A549 (cell line): ENCODE results near the gene LMF1. TPM values are rescaled to one million over a fixed set of nuclear protein-coding genes. Genes with fewer than 3 reads are reported as not detected.

Experiments used
- ATAC-seq, 2 experiments: fragments of 200-7000 bp in 1 of 2; fragments of >200 bp in 1 of 2; cut with Nextera tagmentation in 1 of 2; cut with Tn5 transposase in 1 of 2; 3 replicates each; pipeline versions ENCODE4 v1.8.0 to v1.9.1; 2018 to 2020; ENCODE audit warnings: mild to moderate bottlenecking in 1 of 2, moderate library complexity in 1 of 2
- CTCF ChIA-PET: fragments of 300-600 bp; sonication (Branson Sonifier 250); formaldehyde crosslinking; extraction: SDS; loops from one replicate; lab custom pipeline; 2021; ENCODE audit warnings: antibody characterized with exemption, inconsistent platforms; lab: Yijun Ruan, JAX
- POLR2A ChIA-PET: fragments of 350-600 bp; formaldehyde crosslinking; extraction: SDS; loops from one replicate; lab custom pipeline; 2021; ENCODE audit warnings: antibody characterized with exemption, inconsistent platforms; lab: Yijun Ruan, JAX
- DNase-seq, 2 experiments: peaks; one replicate each; pipeline versions ENCODE4 v3.0.0 to v3.0.0-alpha.2; 2011 to 2016; ENCODE audit warnings: low read depth in 1 of 2, low spot score in 1 of 2
- FAIRE-seq: peaks from 2 replicates; lab custom pipeline; 2011; peaks lifted over from hg19 to GRCh38; lab: Jason Lieb, UNC
- H3K27ac ChIP-seq, 2 experiments: fragments of >200 bp; sonication (Bioruptor Twin); formaldehyde crosslinking; 3 replicates each; pipeline ENCODE4 v1.5.1; 2016 to 2017
- H3K4me1 ChIP-seq: fragments of >200 bp; sonication (Bioruptor Twin); formaldehyde crosslinking; 3 replicates; pipeline ENCODE4 v1.6.1; 2016
- H3K4me2 ChIP-seq: fragments of >200 bp; sonication (Bioruptor Twin); formaldehyde crosslinking; 3 replicates; pipeline ENCODE4 v1.6.1; 2016
- H3K4me3 ChIP-seq: fragments of >200 bp; sonication (Bioruptor Twin); formaldehyde crosslinking; 3 replicates; pipeline ENCODE4 v1.5.1; 2016
- H3K9me3 ChIP-seq: fragments of >200 bp; sonication (Bioruptor Twin); formaldehyde crosslinking; 3 replicates; pipeline ENCODE4 v1.6.1; 2016
- BHLHE40 ChIP-seq: IDR thresholded peaks from 2 replicates; pipeline ENCODE4 v1.6.1; 2012; ENCODE audit warnings: low read depth, low read length, inconsistent platforms
- CHD2 ChIP-seq: fragments of 150-350 bp; IDR thresholded peaks from 2 replicates; pipeline ENCODE4 v1.6.1; 2014; ENCODE audit warnings: low read length; ENCODE audit not compliant: partially characterized antibody
- EHMT2 ChIP-seq: fragments of 200-600 bp; sonication (generic); IDR thresholded peaks from 2 replicates; pipeline ENCODE4 v1.6.1; 2016; ENCODE audit warnings: antibody characterized with exemption, low read depth, mild to moderate bottlenecking, moderate library complexity
- EP300 ChIP-seq, 2 experiments: fragments of >200 bp; sonication (Bioruptor Twin); formaldehyde crosslinking; IDR thresholded peaks; 2 replicates in 1 of 2; 3 replicates in 1 of 2; pipeline ENCODE4 v1.6.1; 2016 to 2017
- ESRRA ChIP-seq: fragments of 150-350 bp; IDR thresholded peaks from 2 replicates; pipeline ENCODE4 v1.6.1; 2014; ENCODE audit warnings: mild to moderate bottlenecking, low read length, borderline replicate concordance
- FOSB ChIP-seq: fragments of 250-450 bp; sonication (Bioruptor Pico); IDR thresholded peaks from 2 replicates; pipeline ENCODE4 v1.5.0; 2020; ENCODE audit warnings: mild to moderate bottlenecking, moderate library complexity
- FOSL2 ChIP-seq, 2 experiments: fragments of 450-650 bp in 1 of 2; fragments of >200 bp in 1 of 2; sonication (Bioruptor Twin) in 1 of 2; formaldehyde crosslinking; IDR thresholded peaks; 2 replicates each; pipeline versions ENCODE4 v1.5.0 to v1.6.1; 2016 to 2020; ENCODE audit warnings: mild to moderate bottlenecking in 1 of 2, moderate library complexity in 1 of 2
- FOXS1 ChIP-seq: fragments of 250-450 bp; sonication (Bioruptor Pico); IDR thresholded peaks from 2 replicates; pipeline ENCODE4 v1.5.0; 2020; ENCODE audit warnings: mild to moderate bottlenecking, moderate library complexity
- GATA3 ChIP-seq: IDR thresholded peaks from 2 replicates; pipeline ENCODE4 v1.6.1; 2012; ENCODE audit warnings: borderline replicate concordance
- HOXB13 ChIP-seq: fragments of 250-450 bp; sonication (Bioruptor Pico); IDR thresholded peaks from 2 replicates; pipeline ENCODE4 v1.5.0; 2020; ENCODE audit warnings: low read depth, mild to moderate bottlenecking, moderate library complexity
- JUNB ChIP-seq: fragments of >200 bp; sonication (Bioruptor Twin); formaldehyde crosslinking; IDR thresholded peaks from 2 replicates; pipeline ENCODE4 v1.6.1; 2016
- NFE2L2 ChIP-seq: fragments of 150-350 bp; conservative IDR thresholded peaks from 2 replicates; pipeline ENCODE4 v1.6.1; 2014; ENCODE audit warnings: low read length
- NR3C1 ChIP-seq: fragments of >200 bp; sonication (Bioruptor Twin); formaldehyde crosslinking; IDR thresholded peaks from 3 replicates; pipeline ENCODE4 v1.6.1; 2017
- PHF8 ChIP-seq: fragments of 200-600 bp; sonication (generic); IDR thresholded peaks from 2 replicates; pipeline ENCODE4 v1.6.1; 2016; ENCODE audit warnings: low read depth, mild to moderate bottlenecking, antibody characterized with exemption, moderate library complexity, borderline replicate concordance
- POLR2AphosphoS2 ChIP-seq: conservative IDR thresholded peaks from 2 replicates; pipeline ENCODE4 v1.6.1; 2012; ENCODE audit warnings: low read length, improper control_type of control experiment, inconsistent platforms
- RARB ChIP-seq: fragments of 250-450 bp; sonication (Bioruptor Pico); IDR thresholded peaks from 2 replicates; pipeline ENCODE4 v1.8.0; 2021; ENCODE audit warnings: mild to moderate bottlenecking, moderate library complexity
- RCOR1 ChIP-seq: fragments of 150-350 bp; IDR thresholded peaks from 2 replicates; pipeline ENCODE4 v1.6.1; 2014; ENCODE audit warnings: antibody characterized with exemption, low read length, low read depth
- RNF2 ChIP-seq: fragments of 200-600 bp; sonication (generic); IDR thresholded peaks from 2 replicates; pipeline ENCODE4 v1.6.1; 2016; ENCODE audit warnings: low read depth, mild to moderate bottlenecking, antibody characterized with exemption, moderate library complexity, borderline replicate concordance
- SMC3 ChIP-seq: fragments of >200 bp; sonication (Bioruptor Twin); formaldehyde crosslinking; IDR thresholded peaks from 3 replicates; pipeline ENCODE4 v1.6.1; 2018; ENCODE audit warnings: inconsistent platforms
- ZFP36 ChIP-seq: fragments of 450-650 bp; IDR thresholded peaks from 2 replicates; pipeline ENCODE4 v1.6.1; 2014; ENCODE audit warnings: borderline replicate concordance; ENCODE audit not compliant: partially characterized antibody
- WGBS: methylation state at CpG from one replicate; pipeline ENCODE4 v1.1.6; 2017; ENCODE audit errors: missing lambda C conversion rate; 5-methylcytosine and 5-hydroxymethylcytosine counted together
- polyA plus RNA-seq, 4 experiments: library from polyadenylated mRNA; depleted of rRNA in 3 of 4; stranded (reverse); fragments of >200 nt; fragmentation: RNase III in 1 of 4; extraction: RNeasy Plus Mini Kit Qiagen cat#74134 plus additional on column Dnase treatment in 1 of 4; gene quantifications; 2 replicates in 3 of 4; 3 replicates in 1 of 4; pipeline ENCODE4 v1.2.3, GENCODE V29; 2011 to 2017
- TF ChIP-seq, protein P1 (sequence below): IDR thresholded peaks from 2 replicates; pipeline ENCODE4 v1.6.1; 2012; ENCODE audit warnings: low read depth, borderline replicate concordance
- TF ChIP-seq, protein P2 (sequence below): fragments of >200 bp; sonication (Bioruptor Twin); formaldehyde crosslinking; IDR thresholded peaks from 3 replicates; pipeline ENCODE4 v1.5.1; 2016
- TF ChIP-seq, protein P3 (sequence below): fragments of 450-650 bp; IDR thresholded peaks from 2 replicates; pipeline ENCODE4 v1.6.1; 2014; ENCODE audit warnings: antibody characterized with exemption
- TF ChIP-seq, protein P4 (sequence below): fragments of 250-450 bp; sonication (Bioruptor Pico); IDR thresholded peaks from 2 replicates; pipeline ENCODE4 v1.5.0; 2020; ENCODE audit warnings: low read depth, mild to moderate bottlenecking, moderate library complexity
- TF ChIP-seq, protein P5 (sequence below): fragments of 200-600 bp; sonication (generic); IDR thresholded peaks from 2 replicates; pipeline ENCODE4 v1.6.1; 2016; ENCODE audit warnings: antibody characterized with exemption, mild to moderate bottlenecking, moderate library complexity

The LMF1 gene
- polyA plus RNA-seq, 2 of the 4 experiments (the other 2 are of a cell fraction), result 8.8 to 10.9 TPM

DNA sequence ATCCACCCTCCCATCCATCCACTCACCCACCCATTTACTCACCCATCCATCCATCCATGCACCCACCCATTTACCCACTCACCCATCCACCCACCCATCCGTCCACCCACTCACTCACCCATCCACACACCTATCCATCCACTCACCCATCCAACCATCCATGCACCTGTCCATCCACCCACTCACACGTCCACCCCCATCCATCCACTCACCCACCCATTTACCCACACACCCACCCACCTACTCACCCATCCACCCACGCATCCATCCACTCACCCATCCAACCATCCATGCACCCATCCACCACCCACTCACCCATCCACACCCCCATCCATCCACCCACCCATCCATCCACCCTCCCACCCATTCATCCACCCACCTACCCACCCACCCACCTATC is 22.9 kb upstream of the LMF1 start:
- no peak for DNase-seq
- Histone ChIP-seq H3K4me3 (no peak overlapping the region), H3K9me3 (no peaks in the 10 kb centered on the region), H3K27ac (no peak overlapping the region), H3K4me2 (no peak overlapping the region), H3K4me1 (peaks cover 12% of the 10 kb centered on the region)
- 39% methylated on average over 3 of the region's 3 CpGs for WGBS
- ATAC-seq, result no peak
- ChIA-PET CTCF (no interaction called here), POLR2A (no interaction called here)
- TF ChIP-seq FOSB (CRISPR knock-in tag), result no peak
- TF ChIP-seq RARB (CRISPR knock-in tag), result no peak
- TF ChIP-seq, protein P1, sequence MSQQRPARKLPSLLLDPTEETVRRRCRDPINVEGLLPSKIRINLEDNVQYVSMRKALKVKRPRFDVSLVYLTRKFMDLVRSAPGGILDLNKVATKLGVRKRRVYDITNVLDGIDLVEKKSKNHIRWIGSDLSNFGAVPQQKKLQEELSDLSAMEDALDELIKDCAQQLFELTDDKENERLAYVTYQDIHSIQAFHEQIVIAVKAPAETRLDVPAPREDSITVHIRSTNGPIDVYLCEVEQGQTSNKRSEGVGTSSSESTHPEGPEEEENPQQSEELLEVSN, result no peak
- no peak for TF ChIP-seq BHLHE40
- TF ChIP-seq HOXB13, result no peak
- no peak for TF ChIP-seq CHD2
- TF ChIP-seq, protein P2, sequence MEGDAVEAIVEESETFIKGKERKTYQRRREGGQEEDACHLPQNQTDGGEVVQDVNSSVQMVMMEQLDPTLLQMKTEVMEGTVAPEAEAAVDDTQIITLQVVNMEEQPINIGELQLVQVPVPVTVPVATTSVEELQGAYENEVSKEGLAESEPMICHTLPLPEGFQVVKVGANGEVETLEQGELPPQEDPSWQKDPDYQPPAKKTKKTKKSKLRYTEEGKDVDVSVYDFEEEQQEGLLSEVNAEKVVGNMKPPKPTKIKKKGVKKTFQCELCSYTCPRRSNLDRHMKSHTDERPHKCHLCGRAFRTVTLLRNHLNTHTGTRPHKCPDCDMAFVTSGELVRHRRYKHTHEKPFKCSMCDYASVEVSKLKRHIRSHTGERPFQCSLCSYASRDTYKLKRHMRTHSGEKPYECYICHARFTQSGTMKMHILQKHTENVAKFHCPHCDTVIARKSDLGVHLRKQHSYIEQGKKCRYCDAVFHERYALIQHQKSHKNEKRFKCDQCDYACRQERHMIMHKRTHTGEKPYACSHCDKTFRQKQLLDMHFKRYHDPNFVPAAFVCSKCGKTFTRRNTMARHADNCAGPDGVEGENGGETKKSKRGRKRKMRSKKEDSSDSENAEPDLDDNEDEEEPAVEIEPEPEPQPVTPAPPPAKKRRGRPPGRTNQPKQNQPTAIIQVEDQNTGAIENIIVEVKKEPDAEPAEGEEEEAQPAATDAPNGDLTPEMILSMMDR, result no peak
- TF ChIP-seq GATA3, result no peak
- no peak for TF ChIP-seq ZFP36
- TF ChIP-seq FOSL2 (IDR thresholded peaks at IDR 0.05), result no peak
- no peak for TF ChIP-seq FOSL2 (CRISPR knock-in tag; IDR thresholded peaks at IDR 0.05)
- no peak for TF ChIP-seq RNF2
- TF ChIP-seq POLR2AphosphoS2, result no peak
- FAIRE-seq, result no peak

DNA sequence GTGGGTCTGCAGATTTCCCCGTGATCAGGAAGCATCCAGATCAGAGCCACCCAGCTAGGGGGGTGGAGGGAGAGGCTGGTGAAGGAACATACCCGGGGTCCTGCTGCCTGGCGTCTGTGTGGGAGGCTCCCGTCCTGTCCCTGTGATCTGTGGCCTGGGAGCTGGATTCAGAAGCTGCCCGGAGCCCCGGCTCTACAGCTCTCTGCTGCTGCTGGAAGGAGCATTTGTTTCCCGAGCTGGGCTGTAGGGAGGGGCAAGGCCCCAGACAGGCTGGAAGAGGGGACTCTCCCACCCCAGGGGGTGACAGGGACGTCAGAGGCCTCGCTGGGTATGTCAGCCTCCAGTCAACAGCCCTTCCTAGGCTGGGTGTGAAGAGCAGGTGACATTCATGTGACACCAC is 21.0 kb upstream of the LMF1 start:
- TF ChIP-seq EHMT2, result no peak
- no peak for TF ChIP-seq PHF8
- no peak for TF ChIP-seq RCOR1
- TF ChIP-seq, protein P3, sequence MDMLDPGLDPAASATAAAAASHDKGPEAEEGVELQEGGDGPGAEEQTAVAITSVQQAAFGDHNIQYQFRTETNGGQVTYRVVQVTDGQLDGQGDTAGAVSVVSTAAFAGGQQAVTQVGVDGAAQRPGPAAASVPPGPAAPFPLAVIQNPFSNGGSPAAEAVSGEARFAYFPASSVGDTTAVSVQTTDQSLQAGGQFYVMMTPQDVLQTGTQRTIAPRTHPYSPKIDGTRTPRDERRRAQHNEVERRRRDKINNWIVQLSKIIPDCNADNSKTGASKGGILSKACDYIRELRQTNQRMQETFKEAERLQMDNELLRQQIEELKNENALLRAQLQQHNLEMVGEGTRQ, result no peak
- TF ChIP-seq JUNB, result no peak
- TF ChIP-seq, protein P4, sequence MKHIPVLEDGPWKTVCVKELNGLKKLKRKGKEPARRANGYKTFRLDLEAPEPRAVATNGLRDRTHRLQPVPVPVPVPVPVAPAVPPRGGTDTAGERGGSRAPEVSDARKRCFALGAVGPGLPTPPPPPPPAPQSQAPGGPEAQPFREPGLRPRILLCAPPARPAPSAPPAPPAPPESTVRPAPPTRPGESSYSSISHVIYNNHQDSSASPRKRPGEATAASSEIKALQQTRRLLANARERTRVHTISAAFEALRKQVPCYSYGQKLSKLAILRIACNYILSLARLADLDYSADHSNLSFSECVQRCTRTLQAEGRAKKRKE (CRISPR knock-in tag), result no peak
- TF ChIP-seq NR3C1, result no peak
- TF ChIP-seq, protein P5, sequence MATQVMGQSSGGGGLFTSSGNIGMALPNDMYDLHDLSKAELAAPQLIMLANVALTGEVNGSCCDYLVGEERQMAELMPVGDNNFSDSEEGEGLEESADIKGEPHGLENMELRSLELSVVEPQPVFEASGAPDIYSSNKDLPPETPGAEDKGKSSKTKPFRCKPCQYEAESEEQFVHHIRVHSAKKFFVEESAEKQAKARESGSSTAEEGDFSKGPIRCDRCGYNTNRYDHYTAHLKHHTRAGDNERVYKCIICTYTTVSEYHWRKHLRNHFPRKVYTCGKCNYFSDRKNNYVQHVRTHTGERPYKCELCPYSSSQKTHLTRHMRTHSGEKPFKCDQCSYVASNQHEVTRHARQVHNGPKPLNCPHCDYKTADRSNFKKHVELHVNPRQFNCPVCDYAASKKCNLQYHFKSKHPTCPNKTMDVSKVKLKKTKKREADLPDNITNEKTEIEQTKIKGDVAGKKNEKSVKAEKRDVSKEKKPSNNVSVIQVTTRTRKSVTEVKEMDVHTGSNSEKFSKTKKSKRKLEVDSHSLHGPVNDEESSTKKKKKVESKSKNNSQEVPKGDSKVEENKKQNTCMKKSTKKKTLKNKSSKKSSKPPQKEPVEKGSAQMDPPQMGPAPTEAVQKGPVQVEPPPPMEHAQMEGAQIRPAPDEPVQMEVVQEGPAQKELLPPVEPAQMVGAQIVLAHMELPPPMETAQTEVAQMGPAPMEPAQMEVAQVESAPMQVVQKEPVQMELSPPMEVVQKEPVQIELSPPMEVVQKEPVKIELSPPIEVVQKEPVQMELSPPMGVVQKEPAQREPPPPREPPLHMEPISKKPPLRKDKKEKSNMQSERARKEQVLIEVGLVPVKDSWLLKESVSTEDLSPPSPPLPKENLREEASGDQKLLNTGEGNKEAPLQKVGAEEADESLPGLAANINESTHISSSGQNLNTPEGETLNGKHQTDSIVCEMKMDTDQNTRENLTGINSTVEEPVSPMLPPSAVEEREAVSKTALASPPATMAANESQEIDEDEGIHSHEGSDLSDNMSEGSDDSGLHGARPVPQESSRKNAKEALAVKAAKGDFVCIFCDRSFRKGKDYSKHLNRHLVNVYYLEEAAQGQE, result no peak
- TF ChIP-seq NFE2L2, result no peak
- no peak for TF ChIP-seq FOSL2 (IDR thresholded peaks at IDR 0.05)
- TF ChIP-seq FOSL2 (CRISPR knock-in tag; IDR thresholded peaks at IDR 0.05), result no peak
- TF ChIP-seq SMC3, result no peak
- TF ChIP-seq EP300 (IDR thresholded peaks at IDR 0.05), result no peak
- TF ChIP-seq FOXS1, result no peak
- no peak for TF ChIP-seq GATA3
- TF ChIP-seq ESRRA, result no peak
- no peak for TF ChIP-seq CHD2
- no peak overlapping the region for H3K4me3 ChIP-seq
- DNase-seq (no peak), ATAC-seq (peak in 1 of 2 experiments; percentile 36; a peak in 3 of 6 replicates), FAIRE-seq (no peak)
- H3K27ac ChIP-seq, result no peak overlapping the region
- H3K4me2 ChIP-seq, result no peak overlapping the region
- WGBS, result 30% methylated on average over 6 of the region's 9 CpGs
- CTCF ChIA-PET, result interaction anchor here (1.2 kb wide), 1 partner anchor 64 kb away, joined by 3 read pairs; no protein-coding TSS in a partner anchor
- H3K9me3 ChIP-seq, result no peaks in the 10 kb centered on the region
- no peaks in the 10 kb centered on the region; the same call in 2 of the 3 replicates for H3K4me1 ChIP-seq
- POLR2A ChIA-PET, result no interaction called here
